ENCODE measurements around the gene ZNF511.

DNA sequence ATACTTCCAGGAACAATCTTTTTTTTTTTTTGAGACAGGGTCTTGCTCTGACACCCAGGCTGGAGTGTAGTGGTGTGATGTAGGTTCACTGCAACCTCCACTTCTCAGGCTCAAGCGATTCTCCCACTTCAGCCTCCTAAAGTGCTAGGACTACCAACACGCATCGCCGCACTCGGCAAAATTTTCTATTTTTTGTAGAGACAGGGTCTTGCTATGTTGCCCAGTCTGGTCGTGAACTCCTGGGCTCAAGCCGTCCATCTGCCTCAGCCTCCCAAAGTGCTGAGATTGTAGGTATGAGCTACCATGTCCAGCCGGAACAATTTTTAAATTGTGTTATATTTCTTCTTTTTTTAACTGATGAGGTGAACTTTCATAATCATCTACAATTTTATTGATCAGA lies 2.1 kb downstream of the ZNF511 start:
- TF ChIP-seq CTCF (IDR thresholded peaks at IDR 0.05) (no peak), POLR2A (IDR thresholded peaks at IDR 0.05) (no peak), EP300 (IDR thresholded peaks at IDR 0.05) (no peak), POLR2AphosphoS5 (IDR thresholded peaks at IDR 0.05) (no peak)

All from suprapubic skin (tissue), 4 donors.